ENCODE results near the gene PADI6.

The PADI6 gene

GRCh38 chr1:17330856-17331255 is 41.1 kb upstream of the PADI6 start:
- H3K27ac ChIP-seq (ENCODE audit: low read depth, low read length): no peak overlapping the region
- H3F3A ChIP-seq (ENCODE audit: insufficient read depth): no peaks in the 10 kb centered on the region
- H4K20me1 ChIP-seq (ENCODE audit: low read depth, low read length): no peaks in the 10 kb centered on the region
- no peak for TF ChIP-seq CTCF (IDR thresholded peaks at IDR 0.05; ENCODE audit: insufficient read depth, low read length, poor library complexity, severe bottlenecking)
- no peak for TF ChIP-seq EZH2phosphoT487 (conservative IDR thresholded peaks at IDR 0.05; ENCODE audit: low read length)
- no peaks in the 10 kb centered on the region for H3K9me2 ChIP-seq (replicated peaks; ENCODE audit: insufficient read depth, low read length)
- no peaks in the 10 kb centered on the region for H3K79me2 ChIP-seq (ENCODE audit: insufficient read depth, low read length)
- no peak overlapping the region for H3K9ac ChIP-seq (ENCODE audit: low read length)
- H3K36me3 ChIP-seq (ENCODE audit: low read length): no peaks in the 10 kb centered on the region
- no peak overlapping the region for H3K4me3 ChIP-seq (ENCODE audit: insufficient read depth, low read length, poor library complexity, severe bottlenecking)
- no peaks in the 10 kb centered on the region for H3K9me3 ChIP-seq (ENCODE audit: insufficient read depth, low read length)
- no peak overlapping the region for H3K4me2 ChIP-seq (ENCODE audit: low read depth, low read length, poor library complexity, severe bottlenecking)
- no peak overlapping the region for H2AFZ ChIP-seq (ENCODE audit: low read depth, low read length, severe bottlenecking)
- H3K27me3 ChIP-seq (ENCODE audit: low read length): no peaks in the 10 kb centered on the region

- Histone ChIP-seq H3K27ac (ENCODE audit: low read depth, low read length) (no peak overlapping the region), H3K4me3 (ENCODE audit: insufficient read depth, low read length, poor library complexity, severe bottlenecking) (no peak overlapping the region), H3F3A (ENCODE audit: insufficient read depth) (no peaks in the 10 kb centered on the region), H3K79me2 (ENCODE audit: insufficient read depth, low read length) (no peaks in the 10 kb centered on the region), H3K9me3 (ENCODE audit: insufficient read depth, low read length) (no peaks in the 10 kb centered on the region), H3K4me2 (ENCODE audit: low read depth, low read length, poor library complexity, severe bottlenecking) (no peak overlapping the region), H3K9ac (ENCODE audit: low read length) (no peak overlapping the region), H3K9me2 (replicated peaks; ENCODE audit: insufficient read depth, low read length) (no peaks in the 10 kb centered on the region), H4K20me1 (ENCODE audit: low read depth, low read length) (no peaks in the 10 kb centered on the region), H3K36me3 (ENCODE audit: low read length) (no peaks in the 10 kb centered on the region), H2AFZ (ENCODE audit: low read depth, low read length, severe bottlenecking) (no peak overlapping the region), H3K27me3 (ENCODE audit: low read length) (no peaks in the 10 kb centered on the region)
- no peak for TF ChIP-seq EZH2phosphoT487 (conservative IDR thresholded peaks at IDR 0.05; ENCODE audit: low read length)
- TF ChIP-seq CTCF (IDR thresholded peaks at IDR 0.05; ENCODE audit: insufficient read depth, low read length, poor library complexity, severe bottlenecking): no peak
Observed at GRCh38 chr1:17333081-17333480, 38.9 kb upstream of the PADI6 start.

GRCh38 chr1:17335821-17336710 is 35.9 kb upstream of the PADI6 start:
- Histone ChIP-seq H3K27ac (ENCODE audit: low read depth, low read length) (no peak overlapping the region), H3K36me3 (ENCODE audit: low read length) (no peaks in the 10 kb centered on the region), H3K4me3 (ENCODE audit: insufficient read depth, low read length, poor library complexity, severe bottlenecking) (no peak overlapping the region), H3F3A (ENCODE audit: insufficient read depth) (no peaks in the 10 kb centered on the region), H3K27me3 (ENCODE audit: low read length) (no peaks in the 10 kb centered on the region), H2AFZ (ENCODE audit: low read depth, low read length, severe bottlenecking) (no peak overlapping the region), H3K9me3 (ENCODE audit: insufficient read depth, low read length) (no peaks in the 10 kb centered on the region), H3K9me2 (replicated peaks; ENCODE audit: insufficient read depth, low read length) (no peaks in the 10 kb centered on the region), H3K9ac (ENCODE audit: low read length) (no peak overlapping the region), H3K4me2 (ENCODE audit: low read depth, low read length, poor library complexity, severe bottlenecking) (no peak overlapping the region), H3K79me2 (ENCODE audit: insufficient read depth, low read length) (no peaks in the 10 kb centered on the region), H4K20me1 (ENCODE audit: low read depth, low read length) (no peaks in the 10 kb centered on the region)
- TF ChIP-seq EZH2phosphoT487 (conservative IDR thresholded peaks at IDR 0.05; ENCODE audit: low read length): no peak
- peak; percentile 97 for TF ChIP-seq CTCF (IDR thresholded peaks at IDR 0.05; ENCODE audit: insufficient read depth, low read length, poor library complexity, severe bottlenecking)

All from SU-DHL-6 (cell line).